KMS-11 (cell line): ENCODE data around the gene PREB.

Source experiments
- H2AFZ ChIP-seq: fragments of 200-600 bp; sonication (generic); 2 replicates; pipeline ENCODE4 v1.6.1; 2016; ENCODE audit warnings: antibody characterized with exemption, mixed run types, low read depth
- H3K27ac ChIP-seq: fragments of 200-600 bp; sonication (generic); 2 replicates; pipeline ENCODE4 v1.6.1; 2016; ENCODE audit warnings: mild to moderate bottlenecking, mixed run types
- H3K27me3 ChIP-seq: fragments of 200-600 bp; sonication (generic); 2 replicates; pipeline ENCODE4 v1.6.1; 2017; ENCODE audit warnings: mild to moderate bottlenecking, low read depth, mixed run types, moderate library complexity; ENCODE audit not compliant: insufficient read depth
- H3K36me3 ChIP-seq: fragments of 200-600 bp; sonication (generic); 2 replicates; pipeline ENCODE4 v1.6.1; 2017; ENCODE audit warnings: mild to moderate bottlenecking, mixed run types; ENCODE audit not compliant: insufficient read depth
- H3K4me1 ChIP-seq: fragments of 200-600 bp; sonication (generic); 2 replicates; pipeline ENCODE4 v1.6.1; 2016; ENCODE audit warnings: mild to moderate bottlenecking, low read depth, mixed run types; ENCODE audit not compliant: poor library complexity, severe bottlenecking
- H3K4me2 ChIP-seq: fragments of 200-600 bp; sonication (generic); 2 replicates; pipeline ENCODE4 v1.7.0; 2016; ENCODE audit warnings: mild to moderate bottlenecking, mixed run types
- H3K4me3 ChIP-seq: fragments of 200-600 bp; sonication (generic); IDR thresholded peaks from 2 replicates; pipeline ENCODE4 v1.6.1; 2017; ENCODE audit warnings: low read depth, low read length, mixed read lengths; ENCODE audit not compliant: insufficient read depth
- H3K79me2 ChIP-seq: fragments of 200-600 bp; sonication (generic); 2 replicates; pipeline ENCODE4 v1.6.1; 2016; ENCODE audit warnings: low read depth, mixed run types; ENCODE audit not compliant: insufficient read depth
- H3K9ac ChIP-seq: fragments of 200-600 bp; sonication (generic); 2 replicates; pipeline ENCODE4 v1.6.1; 2016; ENCODE audit warnings: mild to moderate bottlenecking, mixed run types
- H4K20me1 ChIP-seq: fragments of 200-600 bp; sonication (generic); 2 replicates; pipeline ENCODE4 v1.6.1; 2016; ENCODE audit warnings: mild to moderate bottlenecking, mixed run types; ENCODE audit not compliant: insufficient read depth
- TF ChIP-seq, protein P1 (sequence below): fragments of 200-600 bp; sonication (generic); conservative IDR thresholded peaks from 2 replicates; pipeline ENCODE4 v1.6.1; 2017; ENCODE audit warnings: low read depth, mild to moderate bottlenecking, antibody characterized with exemption, low read length, moderate library complexity, mixed read lengths

Gene PREB

DNA sequence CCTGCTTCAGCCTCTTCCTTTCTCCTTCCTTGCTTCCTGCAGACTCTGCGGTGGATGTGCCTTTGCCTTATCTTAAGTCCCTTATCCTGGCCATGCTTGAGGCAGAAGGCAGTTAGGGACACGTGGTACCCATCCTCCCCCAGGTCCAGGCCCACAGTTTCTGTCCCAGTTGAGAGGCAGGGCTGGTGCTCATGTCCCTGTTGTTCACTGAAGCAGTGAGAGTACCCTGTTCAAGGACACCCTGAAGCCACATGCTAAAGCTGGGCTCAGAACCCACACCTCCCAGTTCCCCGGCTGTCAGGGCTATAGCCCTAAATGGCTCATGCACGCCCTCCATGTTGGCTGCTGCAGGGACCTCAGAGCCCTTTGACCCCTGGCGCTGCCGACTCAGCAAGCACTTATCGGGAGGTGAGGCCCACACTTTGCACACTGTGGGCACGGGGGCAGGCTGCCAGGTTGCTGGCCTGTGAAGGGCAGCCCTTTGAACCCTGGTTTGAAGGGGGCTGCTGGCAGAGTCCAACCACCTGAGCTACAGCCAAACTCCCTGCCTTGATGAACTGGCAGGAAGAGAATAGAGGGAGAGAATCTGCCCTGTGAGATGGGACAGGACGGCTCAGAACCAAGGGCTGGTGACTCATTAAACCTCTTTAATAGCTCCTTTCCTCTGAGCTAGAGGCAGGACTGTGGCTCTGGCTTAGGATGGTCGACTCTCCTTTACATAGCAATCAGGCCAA, 41.6 kb downstream of the PREB start:
- Histone ChIP-seq H3K4me1 (peaks cover 3% of the 10 kb centered on the region), H3K27me3 (no peaks in the 10 kb centered on the region), H3K4me2 (no peak overlapping the region), H3K27ac (no peak overlapping the region), H3K79me2 (no peaks in the 10 kb centered on the region), H3K4me3 (no peak overlapping the region), H2AFZ (no peak overlapping the region), H3K9ac (no peak overlapping the region), H3K36me3 (no peaks in the 10 kb centered on the region), H4K20me1 (no peaks in the 10 kb centered on the region)
- TF ChIP-seq, protein P1, sequence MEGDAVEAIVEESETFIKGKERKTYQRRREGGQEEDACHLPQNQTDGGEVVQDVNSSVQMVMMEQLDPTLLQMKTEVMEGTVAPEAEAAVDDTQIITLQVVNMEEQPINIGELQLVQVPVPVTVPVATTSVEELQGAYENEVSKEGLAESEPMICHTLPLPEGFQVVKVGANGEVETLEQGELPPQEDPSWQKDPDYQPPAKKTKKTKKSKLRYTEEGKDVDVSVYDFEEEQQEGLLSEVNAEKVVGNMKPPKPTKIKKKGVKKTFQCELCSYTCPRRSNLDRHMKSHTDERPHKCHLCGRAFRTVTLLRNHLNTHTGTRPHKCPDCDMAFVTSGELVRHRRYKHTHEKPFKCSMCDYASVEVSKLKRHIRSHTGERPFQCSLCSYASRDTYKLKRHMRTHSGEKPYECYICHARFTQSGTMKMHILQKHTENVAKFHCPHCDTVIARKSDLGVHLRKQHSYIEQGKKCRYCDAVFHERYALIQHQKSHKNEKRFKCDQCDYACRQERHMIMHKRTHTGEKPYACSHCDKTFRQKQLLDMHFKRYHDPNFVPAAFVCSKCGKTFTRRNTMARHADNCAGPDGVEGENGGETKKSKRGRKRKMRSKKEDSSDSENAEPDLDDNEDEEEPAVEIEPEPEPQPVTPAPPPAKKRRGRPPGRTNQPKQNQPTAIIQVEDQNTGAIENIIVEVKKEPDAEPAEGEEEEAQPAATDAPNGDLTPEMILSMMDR, result no peak

DNA sequence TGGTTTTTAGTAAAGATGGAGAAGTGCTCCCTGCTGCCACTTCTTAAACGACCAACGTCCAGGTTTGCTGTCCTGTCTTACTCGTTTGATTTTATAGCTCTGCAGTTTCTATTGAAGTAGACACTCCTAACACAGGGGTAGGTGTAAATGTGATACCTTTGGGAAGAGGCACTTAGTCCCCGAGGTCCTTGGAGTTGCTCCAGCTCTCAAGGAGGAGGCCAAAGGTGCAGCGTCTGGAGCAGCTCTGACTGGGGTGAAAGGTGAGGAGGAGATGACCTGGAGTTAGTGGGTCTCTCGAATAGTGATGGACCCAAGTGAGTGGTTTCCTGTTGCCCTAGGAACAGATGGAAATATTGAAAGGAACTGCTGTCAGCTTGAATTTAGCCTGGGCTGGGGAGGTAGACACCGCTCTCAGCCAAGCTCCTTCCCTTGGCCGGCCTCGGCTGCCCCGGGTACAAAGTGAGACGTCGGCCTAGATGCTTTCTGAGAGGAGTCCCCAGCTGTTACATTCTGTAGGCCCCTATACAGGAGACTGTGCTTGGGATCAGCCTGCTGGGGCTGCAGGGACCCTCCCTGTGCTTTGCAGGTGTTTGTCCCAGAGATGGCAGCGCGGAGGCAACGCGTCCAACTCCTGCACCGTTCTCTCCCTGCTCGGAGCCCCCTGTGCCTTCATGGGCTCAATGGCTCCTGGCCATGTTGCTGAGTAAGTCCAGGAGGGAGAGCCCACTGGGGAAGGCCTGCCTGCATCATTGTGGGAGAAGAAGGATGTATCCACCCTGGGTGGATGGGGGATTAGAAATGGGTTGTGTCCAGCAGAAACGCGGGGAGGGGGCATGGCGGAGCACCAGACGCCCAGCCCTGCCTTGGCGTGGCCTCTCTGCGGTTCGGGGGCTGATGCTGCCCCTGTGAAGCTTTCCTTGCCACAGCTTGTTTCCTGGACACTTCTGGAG, 42.4 kb downstream of the PREB start:
- Histone ChIP-seq H3K4me1 (peaks cover 9% of the 10 kb centered on the region), H3K4me2 (no peak overlapping the region), H3K27me3 (no peaks in the 10 kb centered on the region), H2AFZ (no peak overlapping the region), H3K9ac (no peak overlapping the region), H3K79me2 (no peaks in the 10 kb centered on the region), H4K20me1 (no peaks in the 10 kb centered on the region), H3K27ac (no peak overlapping the region), H3K4me3 (no peak overlapping the region), H3K36me3 (no peaks in the 10 kb centered on the region)
- TF ChIP-seq, protein P1, result no peak

DNA sequence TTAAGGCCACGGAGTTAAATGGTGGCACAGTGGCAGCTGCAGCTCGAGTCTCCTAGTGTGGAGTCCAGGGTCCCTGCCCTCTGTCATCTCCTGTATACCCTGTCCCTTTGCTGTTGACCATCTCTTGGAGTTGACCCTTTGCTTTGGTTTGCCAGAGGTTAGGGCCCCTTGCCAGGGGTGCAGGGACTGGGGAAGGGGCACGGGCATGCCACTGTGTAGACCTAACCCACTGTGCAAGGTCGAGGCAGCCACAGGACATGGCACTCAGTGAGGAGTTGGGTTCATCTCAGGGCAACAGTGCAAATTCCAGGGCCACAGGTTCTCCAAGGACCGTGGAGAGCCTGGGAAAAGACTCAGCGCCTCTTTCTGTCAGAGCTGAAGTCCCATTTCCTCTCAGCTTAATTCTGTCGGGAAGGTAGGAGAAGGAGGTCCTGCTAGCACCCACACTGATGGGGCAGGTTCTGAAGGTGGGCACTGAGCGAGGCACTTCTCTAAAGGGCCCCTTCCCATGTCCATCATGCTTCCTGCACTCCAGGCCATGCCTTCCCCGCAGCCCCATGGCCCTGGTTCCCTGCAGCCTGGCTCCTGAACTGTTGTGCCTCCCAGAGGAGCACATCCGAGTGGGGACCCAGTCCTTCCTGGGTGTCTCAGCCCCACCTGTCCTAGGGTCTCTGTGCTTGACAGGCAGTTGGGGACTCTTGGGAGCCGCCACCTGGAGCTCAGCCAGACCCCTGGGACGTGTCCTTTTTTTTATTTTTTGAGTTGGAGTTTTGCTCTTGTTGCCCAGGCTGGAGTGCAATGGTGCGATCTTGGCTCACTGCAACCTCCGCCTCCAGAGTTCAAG, 45.1 kb downstream of the PREB start:
- H3K9ac ChIP-seq, result no peak overlapping the region
- no peak overlapping the region for H3K4me2 ChIP-seq
- H3K4me3 ChIP-seq, result no peak overlapping the region
- no peaks in the 10 kb centered on the region for H4K20me1 ChIP-seq
- TF ChIP-seq, protein P1, result no peak
- H3K79me2 ChIP-seq, result no peaks in the 10 kb centered on the region
- no peak overlapping the region for H2AFZ ChIP-seq
- no peaks in the 10 kb centered on the region for H3K27me3 ChIP-seq
- no peaks in the 10 kb centered on the region for H3K36me3 ChIP-seq
- H3K4me1 ChIP-seq, result peaks cover 9% of the 10 kb centered on the region
- no peak overlapping the region for H3K27ac ChIP-seq

DNA sequence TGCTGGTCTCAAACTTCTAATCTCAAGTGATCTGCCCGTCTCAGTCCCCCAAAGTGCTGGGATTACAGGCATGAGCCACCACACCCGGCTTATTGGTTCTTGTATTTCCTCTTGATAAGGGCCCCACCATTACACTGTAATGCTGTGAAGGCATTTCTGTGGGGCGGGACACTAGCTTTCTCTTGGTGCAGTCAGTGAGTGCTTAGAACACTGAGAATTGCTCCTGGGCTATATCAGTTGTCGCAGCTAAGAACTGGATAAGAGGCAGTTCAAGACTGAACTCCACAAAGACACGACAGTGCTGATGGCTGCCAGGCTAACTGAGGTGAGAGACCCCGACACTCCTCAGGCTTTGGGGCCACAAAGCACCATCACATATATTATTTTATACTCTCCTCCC, 45.8 kb downstream of the PREB start:
- H3K36me3 ChIP-seq, result no peaks in the 10 kb centered on the region
- no peaks in the 10 kb centered on the region for H3K79me2 ChIP-seq
- H2AFZ ChIP-seq, result no peak overlapping the region
- H4K20me1 ChIP-seq, result no peaks in the 10 kb centered on the region
- TF ChIP-seq, protein P1, result no peak
- H3K4me1 ChIP-seq, result peaks cover 9% of the 10 kb centered on the region
- H3K27me3 ChIP-seq, result no peaks in the 10 kb centered on the region
- no peak overlapping the region for H3K27ac ChIP-seq
- no peak overlapping the region; the same call in 1 of the 2 replicates for H3K4me2 ChIP-seq
- no peak overlapping the region for H3K9ac ChIP-seq
- H3K4me3 ChIP-seq, result no peak overlapping the region
